Measurements from ENCODE around the gene ERG.

DNA sequence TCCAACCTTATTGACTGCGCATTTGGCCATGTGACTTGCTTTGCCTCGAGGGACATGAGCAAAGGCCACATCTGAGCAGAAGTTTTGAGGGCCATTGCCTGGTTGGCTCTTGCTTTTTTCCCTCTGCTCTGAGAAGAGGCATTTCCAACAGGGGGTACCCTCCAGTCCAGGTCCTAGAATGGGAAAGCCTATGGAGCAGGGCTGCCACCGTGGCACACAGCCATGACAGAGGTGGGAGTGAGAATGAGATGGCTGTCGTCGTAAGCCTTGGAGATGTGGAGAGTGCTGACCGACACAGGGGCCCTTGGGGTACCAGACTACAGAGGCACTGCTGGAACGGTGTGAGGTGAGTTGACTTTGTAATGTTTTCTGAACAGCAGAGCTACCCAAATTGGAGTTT is 138.4 kb downstream of the ERG start:
- TF ChIP-seq POLR2A (IDR thresholded peaks at IDR 0.05) = no peak
- TF ChIP-seq, protein P1, sequence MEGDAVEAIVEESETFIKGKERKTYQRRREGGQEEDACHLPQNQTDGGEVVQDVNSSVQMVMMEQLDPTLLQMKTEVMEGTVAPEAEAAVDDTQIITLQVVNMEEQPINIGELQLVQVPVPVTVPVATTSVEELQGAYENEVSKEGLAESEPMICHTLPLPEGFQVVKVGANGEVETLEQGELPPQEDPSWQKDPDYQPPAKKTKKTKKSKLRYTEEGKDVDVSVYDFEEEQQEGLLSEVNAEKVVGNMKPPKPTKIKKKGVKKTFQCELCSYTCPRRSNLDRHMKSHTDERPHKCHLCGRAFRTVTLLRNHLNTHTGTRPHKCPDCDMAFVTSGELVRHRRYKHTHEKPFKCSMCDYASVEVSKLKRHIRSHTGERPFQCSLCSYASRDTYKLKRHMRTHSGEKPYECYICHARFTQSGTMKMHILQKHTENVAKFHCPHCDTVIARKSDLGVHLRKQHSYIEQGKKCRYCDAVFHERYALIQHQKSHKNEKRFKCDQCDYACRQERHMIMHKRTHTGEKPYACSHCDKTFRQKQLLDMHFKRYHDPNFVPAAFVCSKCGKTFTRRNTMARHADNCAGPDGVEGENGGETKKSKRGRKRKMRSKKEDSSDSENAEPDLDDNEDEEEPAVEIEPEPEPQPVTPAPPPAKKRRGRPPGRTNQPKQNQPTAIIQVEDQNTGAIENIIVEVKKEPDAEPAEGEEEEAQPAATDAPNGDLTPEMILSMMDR (IDR thresholded peaks at IDR 0.05 in 4 of 5, conservative IDR thresholded peaks at IDR 0.05 in 1 of 5) = no peak
